IPS DF 6.9 (cell line): Measurements from ENCODE around the gene FOXS1.

Source experiments
- DNase-seq: peaks from one replicate; pipeline ENCODE4 v3.0.0-alpha.2; 2013; ENCODE audit warnings: low read depth, low spot score
- H3K27ac ChIP-seq: one replicate; pipeline ENCODE4 v1.5.1; 2013; ENCODE audit warnings: low read length, control low read depth
- H3K27me3 ChIP-seq: 2 replicates; pipeline ENCODE4 v1.6.1; 2013; ENCODE audit warnings: mild to moderate bottlenecking, low read length; ENCODE audit not compliant: control insufficient read depth, insufficient read depth
- H3K36me3 ChIP-seq: 2 replicates; pipeline ENCODE4 v1.6.1; 2013; ENCODE audit warnings: low read length; ENCODE audit not compliant: control insufficient read depth, insufficient read depth
- H3K4me1 ChIP-seq: 2 replicates; pipeline ENCODE4 v1.6.1; 2013; ENCODE audit warnings: low read length; ENCODE audit not compliant: control insufficient read depth, insufficient read depth
- H3K4me3 ChIP-seq: 2 replicates; pipeline ENCODE4 v1.5.1; 2013; ENCODE audit warnings: mild to moderate bottlenecking, low read length
- H3K9me3 ChIP-seq: 2 replicates; pipeline ENCODE4 v1.6.1; 2013; ENCODE audit warnings: low read length, inconsistent platforms; ENCODE audit not compliant: control insufficient read depth, insufficient read depth
- WGBS: extraction: QIAGEN DNeasy Blood & Tissue Kit; methylation state at CpG from one replicate; pipeline ENCODE4 v1.1.7; 2013; ENCODE audit warnings: mixed read lengths, missing lambda C conversion rate; ENCODE audit not compliant: insufficient read length, insufficient coverage; 5-methylcytosine and 5-hydroxymethylcytosine counted together

The FOXS1 gene

GRCh38 chr20:31861135-31861384 lies 15.7 kb upstream of the FOXS1 start:
- no peaks in the 10 kb centered on the region for H3K36me3 ChIP-seq
- no peak for DNase-seq
- WGBS = no CpG with 5 or more reads among the region's 20 CpGs
- 0 out of 2 replicates have a peak, but pooled peaks cover 2% of the 10 kb centered on the region for H3K27me3 ChIP-seq
- H3K4me3 ChIP-seq = peak overlapping the region; percentile 52; the same call in 1 of the 2 replicates
- 0 out of 2 replicates have a peak, but pooled peaks cover 2% of the 10 kb centered on the region for H3K4me1 ChIP-seq
- H3K27ac ChIP-seq = no peak overlapping the region
- H3K9me3 ChIP-seq = no peaks in the 10 kb centered on the region

DNA sequence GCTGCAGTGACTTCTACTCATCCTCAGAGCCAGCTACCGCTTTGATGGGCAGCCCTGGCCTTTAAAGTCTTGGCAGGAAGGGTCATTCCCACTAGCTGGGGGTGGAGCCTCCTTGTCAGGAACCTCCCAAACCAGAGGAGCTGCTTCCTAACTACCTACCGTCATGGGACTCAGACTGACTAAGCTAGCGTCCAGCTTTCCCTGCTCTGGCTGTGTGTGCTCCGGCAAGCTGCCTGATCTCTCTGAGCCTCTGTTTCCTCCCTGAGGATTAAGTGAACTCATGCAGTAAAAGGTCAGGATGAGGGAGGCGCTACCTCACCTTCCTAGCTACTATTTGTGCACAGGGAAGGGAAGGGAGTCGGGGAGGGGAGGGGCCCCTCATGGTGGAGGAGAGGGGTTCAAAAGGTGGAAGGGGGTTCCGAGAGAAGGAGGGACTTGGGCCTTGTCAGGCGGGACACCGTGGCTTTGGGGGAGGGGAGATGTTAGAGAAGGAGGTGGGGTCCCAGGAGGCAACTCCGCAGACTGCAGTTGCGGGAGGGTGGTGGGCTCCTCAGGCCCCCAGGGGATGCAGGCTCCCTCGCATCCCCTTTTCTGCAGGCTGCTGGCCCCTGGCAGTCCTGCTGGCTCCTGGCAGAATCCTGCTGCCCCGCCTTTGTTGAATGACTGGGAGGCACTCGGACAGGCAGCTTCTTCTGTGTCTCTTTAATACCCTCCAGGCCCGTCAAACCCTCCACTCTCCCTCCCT lies 15.2 kb upstream of the FOXS1 start:
- H3K27ac ChIP-seq = no peak overlapping the region
- H3K4me1 ChIP-seq = 0 out of 2 replicates have a peak, but pooled peaks cover 2% of the 10 kb centered on the region
- DNase-seq = no peak
- peak overlapping the region; percentile 52; the same call in 1 of the 2 replicates for H3K4me3 ChIP-seq
- no CpG with 5 or more reads among the region's 15 CpGs for WGBS
- H3K27me3 ChIP-seq = 0 out of 2 replicates have a peak, but pooled peaks cover 2% of the 10 kb centered on the region
- no peaks in the 10 kb centered on the region for H3K36me3 ChIP-seq
- H3K9me3 ChIP-seq = no peaks in the 10 kb centered on the region

- Histone ChIP-seq H3K27me3 (0 out of 2 replicates have a peak, but pooled peaks cover 2% of the 10 kb centered on the region), H3K36me3 (no peaks in the 10 kb centered on the region), H3K9me3 (no peaks in the 10 kb centered on the region), H3K4me3 (no peak overlapping the region), H3K4me1 (0 out of 2 replicates have a peak, but pooled peaks cover 2% of the 10 kb centered on the region), H3K27ac (no peak overlapping the region)
- DNase-seq = no peak
- no CpG with 5 or more reads among the region's 7 CpGs for WGBS
These were observed 14.6 kb upstream of the FOXS1 start for GRCh38 chr20:31859998-31860380.

- Histone ChIP-seq H3K36me3 (no peaks in the 10 kb centered on the region), H3K27ac (no peak overlapping the region), H3K9me3 (no peaks in the 10 kb centered on the region), H3K27me3 (0 out of 2 replicates have a peak, but pooled peaks cover 2% of the 10 kb centered on the region), H3K4me3 (no peak overlapping the region), H3K4me1 (0 out of 2 replicates have a peak, but pooled peaks cover 2% of the 10 kb centered on the region)
- DNase-seq = no peak
- no CpG with 5 or more reads among the region's 5 CpGs for WGBS
These were observed 14.0 kb upstream of the FOXS1 start for GRCh38 chr20:31859266-31859997.

- Histone ChIP-seq H3K4me3 (no peak overlapping the region), H3K27ac (no peak overlapping the region), H3K4me1 (0 out of 2 replicates have a peak, but pooled peaks cover 2% of the 10 kb centered on the region), H3K27me3 (0 out of 2 replicates have a peak, but pooled peaks cover 2% of the 10 kb centered on the region), H3K9me3 (no peaks in the 10 kb centered on the region), H3K36me3 (no peaks in the 10 kb centered on the region)
- no CpG with 5 or more reads among the region's 3 CpGs for WGBS
- DNase-seq = no peak
These were observed 13.3 kb upstream of the FOXS1 start for GRCh38 chr20:31858760-31859083.

- 0 out of 2 replicates have a peak, but pooled peaks cover 2% of the 10 kb centered on the region for H3K27me3 ChIP-seq
- H3K27ac ChIP-seq = no peak overlapping the region
- WGBS = no CpG with 5 or more reads among the region's 15 CpGs
- H3K4me1 ChIP-seq = 0 out of 2 replicates have a peak, but pooled peaks cover 2% of the 10 kb centered on the region
- H3K9me3 ChIP-seq = no peaks in the 10 kb centered on the region
- H3K36me3 ChIP-seq = no peaks in the 10 kb centered on the region
- DNase-seq = no peak
- H3K4me3 ChIP-seq = no peak overlapping the region
These were observed 12.7 kb upstream of the FOXS1 start for GRCh38 chr20:31857861-31858759.

DNA sequence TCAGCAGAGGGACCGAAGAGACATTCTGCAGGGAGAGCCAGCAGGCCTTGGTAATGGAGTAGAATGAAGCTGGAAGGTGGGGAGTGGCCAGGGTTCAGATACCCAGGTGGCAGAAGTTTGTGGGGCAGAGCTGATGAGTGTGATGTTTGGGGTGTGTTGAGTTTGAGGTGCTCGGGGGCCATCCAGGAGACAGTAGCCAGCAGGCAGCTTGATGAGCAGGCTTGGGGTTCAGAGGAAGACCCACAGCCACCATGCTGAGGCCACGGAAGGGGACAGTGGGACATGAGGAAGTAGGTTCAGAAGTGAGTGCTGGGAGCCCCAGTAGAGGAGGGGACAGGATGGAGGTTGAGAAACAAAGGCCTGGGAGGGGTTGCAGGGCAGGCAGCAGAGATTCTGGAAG lies 11.1 kb upstream of the FOXS1 start:
- no CpG with 5 or more reads among the region's 3 CpGs for WGBS
- no peak for DNase-seq
- H3K36me3 ChIP-seq = no peaks in the 10 kb centered on the region
- H3K27me3 ChIP-seq = 0 out of 2 replicates have a peak, but pooled peaks cover 2% of the 10 kb centered on the region
- H3K9me3 ChIP-seq = no peaks in the 10 kb centered on the region
- H3K4me3 ChIP-seq = no peak overlapping the region
- H3K4me1 ChIP-seq = 0 out of 2 replicates have a peak, but pooled peaks cover 2% of the 10 kb centered on the region
- no peak overlapping the region for H3K27ac ChIP-seq

- no peaks in the 10 kb centered on the region for H3K9me3 ChIP-seq
- no peak for DNase-seq
- H3K4me1 ChIP-seq = peaks cover 3% of the 10 kb centered on the region; the same call in 1 of the 2 replicates
- H3K36me3 ChIP-seq = no peaks in the 10 kb centered on the region
- WGBS = no CpG with 5 or more reads among the region's 7 CpGs
- peaks cover 5% of the 10 kb centered on the region; the same call in 1 of the 2 replicates for H3K27me3 ChIP-seq
- H3K4me3 ChIP-seq = no peak overlapping the region
- H3K27ac ChIP-seq = no peak overlapping the region
These were observed 8.1 kb upstream of the FOXS1 start for GRCh38 chr20:31853481-31853880.

- no CpG with 5 or more reads among the region's 11 CpGs for WGBS
- no peak overlapping the region for H3K4me3 ChIP-seq
- H3K27me3 ChIP-seq = peaks cover 5% of the 10 kb centered on the region; the same call in 1 of the 2 replicates
- H3K36me3 ChIP-seq = no peaks in the 10 kb centered on the region
- H3K4me1 ChIP-seq = peaks cover 2% of the 10 kb centered on the region; the same call in 1 of the 2 replicates
- H3K27ac ChIP-seq = no peak overlapping the region
- no peak for DNase-seq
- no peaks in the 10 kb centered on the region for H3K9me3 ChIP-seq
These were observed 6.0 kb upstream of the FOXS1 start for GRCh38 chr20:31851240-31851955.
